Measurements from ENCODE around the gene KRT7.
A peak's percentile ranks its signal among the peaks of the same experiment; 100 is the strongest.

Gene KRT7

DNA sequence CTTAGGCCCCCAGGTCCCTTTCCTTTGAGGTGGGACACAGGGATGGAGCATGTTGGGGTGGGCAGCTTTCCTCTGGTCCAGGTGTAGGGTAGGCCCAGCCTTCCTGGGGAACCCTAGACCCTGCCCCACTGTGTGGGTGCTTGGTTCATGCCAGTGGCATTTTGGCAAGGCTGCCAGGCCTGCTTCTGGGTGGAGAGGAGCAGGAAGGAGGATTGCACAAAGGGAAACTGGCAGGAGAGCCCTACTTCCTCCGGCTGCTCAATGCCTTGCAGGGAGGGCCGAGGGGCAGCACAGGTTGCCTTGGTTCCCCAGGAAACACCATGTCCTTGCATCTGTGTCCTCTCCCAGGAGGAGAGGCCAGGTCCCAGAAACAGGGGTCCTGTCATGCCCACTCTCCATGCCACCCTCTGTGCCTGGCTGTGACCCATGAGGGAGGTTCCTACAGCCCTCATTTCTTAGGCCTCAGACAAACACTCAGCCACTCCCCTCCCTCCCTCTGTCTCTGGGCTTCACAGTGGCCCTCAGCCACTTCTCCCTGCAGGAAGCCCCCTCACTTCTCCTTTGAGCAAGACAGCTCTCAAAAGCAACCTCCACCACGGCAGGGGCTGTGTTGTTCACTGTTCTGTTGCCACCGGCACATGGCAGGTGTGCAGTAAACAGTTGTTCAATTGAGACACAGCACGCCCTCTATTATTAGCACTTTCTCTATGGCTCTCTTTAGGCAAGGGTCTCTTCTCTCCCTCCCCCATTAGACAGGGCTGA, 34.4 kb upstream of the KRT7 start:
- H3K4me3 ChIP-seq (ENCODE audit: low read depth, low read length) = no peak overlapping the region

GRCh38 chr12:52199294-52199919, 33.6 kb upstream of the KRT7 start:
- H3K4me3 ChIP-seq (ENCODE audit: low read depth, low read length) = no peak overlapping the region
- no peak for DNase-seq (ENCODE audit: low read depth)

More for the DNA sequence above, 34.4 kb upstream of the KRT7 start:
- DNase-seq (ENCODE audit: low read depth) = no peak

DNA sequence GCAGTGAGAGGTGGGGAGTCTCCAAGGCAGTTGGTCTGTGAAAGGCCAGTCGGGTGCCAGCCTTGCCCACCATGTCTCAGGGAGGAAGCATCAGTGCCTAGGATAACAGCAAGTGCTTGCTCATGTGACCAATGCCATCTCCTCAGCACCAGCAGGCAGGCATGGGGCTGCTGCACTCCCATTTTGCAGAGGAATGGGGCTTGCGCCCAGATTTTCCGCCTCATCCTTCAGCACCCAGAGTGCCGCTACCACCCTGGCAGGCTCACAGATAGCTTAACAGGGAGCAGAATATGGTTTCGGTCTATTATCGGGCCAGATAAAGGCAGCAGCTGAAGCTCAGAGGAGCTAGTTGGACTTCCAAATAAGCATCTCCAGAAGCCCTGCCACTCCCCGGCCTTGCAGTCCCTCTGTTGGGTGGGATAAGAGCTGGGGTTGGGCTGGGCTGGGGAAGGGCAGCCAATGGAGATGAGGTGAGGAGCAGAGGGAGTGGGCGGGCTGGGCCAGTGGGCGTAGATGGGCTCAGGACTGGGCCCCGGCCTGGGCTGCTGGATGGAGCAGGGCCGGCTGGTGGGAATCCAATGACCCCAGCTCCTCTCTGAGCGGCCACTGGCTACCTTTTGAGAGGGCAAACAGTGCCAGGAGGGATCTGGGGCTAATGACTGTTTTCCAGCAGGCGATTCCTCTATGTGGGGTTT, 32.8 kb upstream of the KRT7 start:
- no peak overlapping the region for H3K4me3 ChIP-seq (ENCODE audit: low read depth, low read length)
- DNase-seq (ENCODE audit: low read depth) = no peak

DNA sequence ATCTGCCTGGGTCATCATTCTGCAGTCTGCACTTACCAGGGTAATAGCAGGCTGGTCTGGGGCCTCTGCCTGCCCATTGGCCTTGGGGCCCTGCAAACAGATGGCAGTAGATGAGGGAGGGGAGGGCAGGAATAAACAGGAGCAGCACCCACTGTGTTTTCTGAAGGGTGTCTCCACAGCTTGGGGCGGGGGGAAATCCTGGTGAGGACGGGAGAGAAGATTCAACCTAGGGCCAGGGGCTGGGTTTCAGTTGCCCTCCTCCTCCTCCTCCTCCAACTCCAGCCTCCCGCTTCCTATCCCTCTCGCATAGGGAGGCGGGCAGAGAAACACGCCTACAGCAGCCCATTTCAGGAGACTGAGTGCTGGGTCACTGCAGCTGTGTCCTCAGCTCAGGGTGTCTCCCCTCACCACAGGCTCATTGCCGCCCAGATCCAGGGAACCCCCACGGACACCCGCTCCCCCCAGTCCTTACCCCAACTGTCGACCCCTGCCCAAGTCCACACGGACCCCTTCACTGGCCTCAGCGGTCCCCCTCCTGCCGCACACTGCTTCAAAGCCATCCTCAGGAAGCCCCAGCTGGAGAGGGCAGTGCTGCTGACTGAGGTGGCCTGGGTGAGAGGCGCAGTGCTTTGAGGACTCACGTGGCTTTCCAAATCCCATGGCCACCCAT, 32.1 kb upstream of the KRT7 start:
- no peak overlapping the region for H3K4me3 ChIP-seq (ENCODE audit: low read depth, low read length)
- DNase-seq (ENCODE audit: low read depth) = no peak

DNA sequence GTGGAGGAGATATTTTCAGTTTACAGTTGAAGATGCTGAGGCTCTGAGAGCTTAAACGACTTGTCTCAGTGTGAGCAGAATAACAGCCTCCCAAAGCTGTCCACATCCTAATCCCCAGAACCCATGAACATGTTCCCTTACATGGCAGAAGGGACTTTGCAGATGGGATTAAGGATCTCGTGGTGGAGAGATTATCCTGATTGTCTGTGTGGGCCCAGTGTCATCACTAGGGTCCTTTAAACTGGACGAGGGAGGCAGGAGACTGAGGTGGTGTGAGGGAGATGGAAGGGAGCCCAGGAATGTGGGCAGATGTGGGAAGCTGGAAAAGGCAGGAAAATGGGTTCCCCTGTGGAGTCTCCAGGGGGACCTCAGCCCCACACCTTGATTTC, 31.6 kb upstream of the KRT7 start:
- H3K4me3 ChIP-seq (ENCODE audit: low read depth, low read length) = no peak overlapping the region
- DNase-seq (ENCODE audit: low read depth) = no peak

GRCh38 chr12:52202361-52203078, 30.5 kb upstream of the KRT7 start:
- no peak for DNase-seq (ENCODE audit: low read depth)
- H3K4me3 ChIP-seq (ENCODE audit: low read depth, low read length) = no peak overlapping the region

GRCh38 chr12:52203079-52203921, 29.7 kb upstream of the KRT7 start:
- DNase-seq (ENCODE audit: low read depth) = no peak

DNA sequence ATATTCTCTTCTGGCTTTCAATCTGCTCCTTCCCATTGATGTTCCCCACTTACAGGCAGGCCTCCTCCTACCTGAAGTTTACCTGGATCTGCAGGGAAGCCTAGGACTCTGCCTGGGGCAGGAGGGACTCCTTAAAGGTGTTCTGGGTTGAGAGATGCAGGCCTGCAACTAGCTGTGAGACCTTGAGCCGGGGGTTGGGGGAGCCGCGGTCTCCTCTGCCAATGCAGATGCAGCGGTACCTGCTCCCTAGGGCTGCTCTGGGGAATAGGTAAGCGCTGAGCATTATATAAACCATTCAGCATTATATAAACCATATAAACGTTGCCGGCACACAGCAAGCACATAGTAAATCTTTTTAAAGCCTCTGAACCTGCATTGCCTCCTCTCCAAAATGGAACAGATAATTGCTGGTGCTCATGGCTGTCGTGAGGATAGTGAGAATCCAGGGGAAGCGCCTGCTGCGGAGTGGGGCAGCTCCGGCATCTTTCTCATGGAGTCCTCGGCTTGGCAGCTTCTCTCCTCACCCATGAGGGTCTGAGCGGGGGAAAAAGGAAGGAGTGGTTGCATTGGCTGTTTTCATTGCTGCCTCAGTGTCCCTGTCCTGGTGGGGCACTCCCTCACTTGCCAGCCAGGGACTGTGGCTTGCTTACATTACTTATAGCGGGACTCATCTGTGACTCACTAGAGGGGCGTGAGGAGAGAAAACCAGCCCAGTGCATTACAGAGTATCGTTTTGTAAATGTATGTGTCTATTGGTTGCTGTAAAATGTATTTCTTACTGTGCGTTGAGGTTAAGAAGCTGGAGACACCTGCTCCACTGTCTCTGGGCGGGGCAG, 28.7 kb upstream of the KRT7 start:
- H3K4me3 ChIP-seq (ENCODE audit: low read depth, low read length) = no peak overlapping the region
- no peak for DNase-seq (ENCODE audit: low read depth)

More at GRCh38 chr12:52203079-52203921, 29.7 kb upstream of the KRT7 start:
- H3K4me3 ChIP-seq (ENCODE audit: low read depth, low read length) = no peak overlapping the region

DNA sequence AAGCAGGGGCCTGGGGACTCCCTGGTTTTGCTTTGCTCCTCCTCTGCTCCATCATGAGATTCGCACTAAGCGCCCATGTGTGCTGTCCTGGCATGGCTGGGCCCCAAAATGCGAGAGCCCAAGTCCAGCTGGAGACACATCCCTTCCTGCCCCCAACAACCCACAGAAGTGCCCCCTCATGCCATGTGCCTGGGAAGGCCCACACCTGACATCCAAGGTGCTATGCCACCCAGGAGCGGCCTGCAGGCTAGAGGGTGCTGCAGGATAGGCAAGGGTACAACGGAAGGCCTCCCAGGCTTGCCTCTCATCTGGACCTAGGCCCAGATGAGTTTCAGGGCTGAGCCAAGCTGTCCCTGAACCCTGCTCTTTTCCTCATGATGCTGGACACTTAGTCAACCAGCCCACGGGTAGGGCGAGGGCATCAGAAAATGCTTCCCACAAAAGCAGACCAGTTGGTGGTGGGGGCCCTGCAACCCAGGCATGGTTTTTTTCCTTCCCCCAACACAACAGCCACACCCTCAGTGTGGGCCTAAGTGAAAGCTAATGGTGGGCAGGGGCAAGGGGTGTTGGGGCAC, 28.0 kb upstream of the KRT7 start:
- no peak overlapping the region for H3K4me3 ChIP-seq (ENCODE audit: low read depth, low read length)
- no peak for DNase-seq (ENCODE audit: low read depth)

DNA sequence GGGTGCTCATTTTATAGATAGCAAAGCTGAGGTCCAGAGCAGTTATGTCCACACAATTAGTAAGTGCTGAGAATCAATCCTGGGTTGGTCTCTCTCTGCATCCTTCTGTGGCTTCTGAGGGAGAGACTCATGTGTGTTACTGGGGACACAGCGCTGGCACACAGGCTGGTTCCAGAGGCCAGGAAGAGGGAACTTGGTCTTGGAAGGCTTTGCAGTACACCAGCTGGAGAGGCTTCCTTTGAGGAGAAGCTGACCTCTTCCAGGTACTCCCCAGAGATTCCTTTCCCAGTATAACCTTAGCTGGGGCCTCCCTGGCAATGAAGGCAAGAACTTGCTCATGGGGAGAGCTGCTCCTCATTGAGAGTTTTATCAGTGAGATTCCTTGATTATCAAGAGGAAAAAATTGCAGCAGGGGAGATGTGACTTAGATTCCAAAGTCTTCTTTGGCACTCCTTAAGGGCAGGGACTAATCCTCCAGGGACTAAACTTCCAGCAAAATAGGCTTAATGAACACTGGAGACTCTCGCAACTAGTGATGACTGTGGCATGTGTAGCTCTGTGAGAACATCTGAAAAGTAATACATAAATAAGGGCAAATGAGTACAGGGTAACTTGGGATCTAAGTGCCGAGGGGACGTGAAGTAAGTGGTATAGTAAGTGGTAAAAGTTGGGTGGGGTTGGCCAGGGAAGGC, 27.3 kb upstream of the KRT7 start:
- no peak for DNase-seq (ENCODE audit: low read depth)
- H3K4me3 ChIP-seq (ENCODE audit: low read depth, low read length) = no peak overlapping the region

DNA sequence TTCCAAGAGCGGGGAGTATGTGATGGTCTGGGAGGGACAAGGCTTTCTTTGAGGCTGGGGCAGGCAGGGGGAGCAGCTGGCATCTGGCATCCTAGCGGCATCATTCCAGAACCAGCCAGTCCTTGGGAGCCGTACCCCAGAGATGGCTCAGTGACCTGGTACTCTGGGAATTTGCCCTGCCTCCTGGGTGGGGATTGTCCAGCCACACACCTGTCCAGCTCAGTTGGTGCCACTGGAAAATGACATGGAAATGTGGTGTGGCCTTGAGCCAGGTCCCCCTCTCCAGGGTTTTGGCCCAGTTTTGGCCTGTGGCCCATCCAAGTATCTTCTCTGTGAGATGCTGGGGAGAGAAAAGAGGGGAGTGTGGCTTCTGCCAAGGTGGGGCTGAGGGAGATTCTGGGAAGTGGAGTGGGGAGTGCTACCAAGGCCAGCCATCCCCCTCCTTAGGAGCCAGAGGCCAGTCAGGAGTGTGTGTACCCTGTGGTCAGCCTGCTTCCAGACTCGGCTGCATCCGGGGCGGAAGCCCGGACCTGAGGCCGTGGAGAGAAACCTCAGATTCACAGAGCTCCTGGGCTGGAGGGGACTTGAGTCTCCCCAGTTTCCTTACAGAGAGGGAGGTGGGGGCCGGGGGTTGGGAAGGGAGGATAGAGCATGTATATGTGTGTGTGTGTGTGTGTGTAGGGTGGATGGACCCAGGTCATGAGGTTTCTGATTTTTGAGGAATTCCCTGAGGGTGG, 26.6 kb upstream of the KRT7 start:
- DNase-seq (ENCODE audit: low read depth) = no peak
- no peak overlapping the region for H3K4me3 ChIP-seq (ENCODE audit: low read depth, low read length)

DNA sequence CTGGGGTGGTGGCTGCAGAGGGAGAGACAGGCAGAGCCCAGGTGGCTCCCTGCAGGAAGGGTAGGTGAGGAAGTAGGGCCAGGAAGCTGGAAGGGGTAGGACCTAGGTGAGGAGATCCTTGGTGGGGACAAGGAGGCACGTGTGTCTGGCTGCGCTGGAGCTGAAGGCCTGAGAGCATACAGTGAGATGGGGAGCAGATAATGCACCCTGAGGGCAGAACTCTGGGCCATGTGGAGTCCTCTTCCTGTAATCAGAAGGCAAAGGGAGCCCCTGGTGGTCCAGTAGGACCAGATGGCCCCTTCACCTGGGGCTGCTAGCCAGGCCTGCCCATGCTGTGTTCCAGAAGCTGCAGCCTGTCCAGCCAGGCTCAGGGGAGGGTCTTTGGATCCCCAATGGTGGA, 25.9 kb upstream of the KRT7 start:
- H3K4me3 ChIP-seq (ENCODE audit: low read depth, low read length) = no peak overlapping the region
- no peak for DNase-seq (ENCODE audit: low read depth)

DNA sequence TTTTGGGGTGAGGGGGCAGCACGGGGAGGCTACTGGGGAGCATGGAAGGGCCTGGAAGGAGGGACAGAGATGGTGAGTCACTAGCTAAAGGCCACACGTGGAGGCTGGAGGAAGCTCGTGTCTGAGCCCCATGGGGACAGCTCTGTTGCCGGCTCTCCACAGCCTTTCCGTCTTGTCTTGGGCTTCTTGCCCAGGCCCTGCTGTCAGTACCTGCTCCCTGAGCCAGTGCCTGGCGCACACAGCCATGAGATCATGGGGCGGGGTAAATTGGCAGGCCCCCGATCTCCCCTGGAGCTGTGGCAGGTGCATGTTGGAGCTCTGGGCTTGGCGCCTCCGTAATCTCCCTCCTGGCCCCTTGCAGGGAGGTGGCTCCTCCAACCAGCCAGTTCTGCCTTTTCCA, 25.1 kb upstream of the KRT7 start:
- peak; percentile 78 for DNase-seq (ENCODE audit: low read depth)
- no peak overlapping the region for H3K4me3 ChIP-seq (ENCODE audit: low read depth, low read length)

DNA sequence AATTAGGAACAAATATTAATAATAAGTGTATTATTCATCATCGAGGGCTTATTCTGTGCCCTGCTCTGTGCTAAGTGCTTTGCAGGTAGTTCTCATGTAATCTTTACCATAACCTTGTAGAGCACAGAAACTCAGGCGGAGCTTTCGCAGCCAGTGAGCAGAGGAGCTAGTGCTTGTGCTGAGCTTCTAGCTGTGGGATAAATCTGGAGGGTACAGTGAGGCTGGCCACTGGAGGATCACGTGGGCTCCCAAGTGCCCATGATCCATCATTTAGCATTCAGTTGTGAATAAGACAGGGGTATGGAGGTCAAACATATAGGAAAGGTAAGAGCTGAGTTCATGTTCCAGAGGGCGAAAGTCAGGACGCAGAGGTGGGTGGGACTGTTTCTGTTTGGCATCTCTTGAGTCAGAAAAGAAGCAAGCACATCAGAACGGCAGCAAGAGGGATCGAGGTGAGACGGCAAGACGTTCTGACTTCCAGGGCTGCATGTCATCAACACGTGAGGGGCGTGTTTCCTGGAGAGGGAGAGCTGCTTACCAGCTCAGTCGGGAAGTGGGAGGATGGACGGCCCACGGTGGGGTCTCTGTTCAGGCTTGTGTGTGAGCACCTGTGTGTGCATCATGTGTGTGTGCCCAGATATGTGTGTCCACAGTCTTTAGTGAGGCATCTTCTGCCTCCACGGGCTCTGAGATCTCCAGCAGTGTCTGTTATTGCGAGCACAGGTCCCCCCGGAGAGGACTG, 24.4 kb upstream of the KRT7 start:
- H3K4me3 ChIP-seq (ENCODE audit: low read depth, low read length) = no peak overlapping the region
- no peak for DNase-seq (ENCODE audit: low read depth)

DNA sequence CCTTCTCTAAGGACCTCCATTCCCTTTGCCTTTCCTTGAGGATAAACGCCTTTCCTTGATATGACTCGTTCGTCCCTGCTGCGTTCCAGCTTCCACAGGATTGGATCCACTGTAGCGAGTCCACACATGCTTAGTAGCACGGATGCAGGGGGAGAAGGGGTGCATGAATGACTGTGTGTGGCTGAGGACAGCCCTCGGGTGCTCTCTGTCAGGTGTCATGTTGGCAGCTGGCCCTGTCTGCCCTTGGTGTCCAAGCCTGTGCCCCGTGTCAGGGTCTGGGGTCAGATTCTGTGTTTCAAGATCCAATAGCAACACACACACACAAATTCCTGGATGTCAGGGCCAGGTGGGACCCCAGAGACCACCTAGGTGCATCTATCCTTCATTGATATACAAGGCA, 23.7 kb upstream of the KRT7 start:
- DNase-seq (ENCODE audit: low read depth) = no peak
- H3K4me3 ChIP-seq (ENCODE audit: low read depth, low read length) = no peak overlapping the region

Measured in skeletal muscle cell (primary cell).